ENCODE results near the gene LYPD6B. TPM values are rescaled to one million over a fixed set of nuclear protein-coding genes. Genes with fewer than 3 reads are reported as not detected.
"Not testable (repeated sequence)": the region's sequence is repeated elsewhere in the genome, so short reads cannot be mapped to it uniquely, and the experiment has no call there.

LYPD6B gene
- total and polyA plus RNA-seq, 10 of the 15 experiments (the other 5 are each of a cell fraction or from before 2014, with no cell fraction given), result 1.0 to 6.6 (median 4.0) TPM

DNA sequence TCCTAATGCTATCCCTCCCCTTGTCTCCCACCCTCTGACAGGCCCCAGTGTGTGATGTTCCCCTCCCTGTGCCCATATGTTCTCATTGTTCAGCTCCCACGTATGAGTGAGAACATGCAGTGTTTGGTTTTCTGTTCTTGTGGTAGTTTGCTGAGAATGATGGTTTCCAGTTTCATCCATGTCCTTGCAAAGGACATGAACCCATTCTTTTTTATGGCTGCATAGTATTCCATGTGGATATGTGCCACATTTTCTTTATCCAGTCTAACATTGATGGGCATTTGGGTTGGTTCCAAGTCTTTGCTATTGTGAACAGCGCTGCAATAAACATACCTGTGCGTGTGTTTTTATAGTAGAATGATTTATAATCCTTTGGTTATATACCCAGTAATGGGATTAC is 212.9 kb downstream of the LYPD6B start:
- 25% methylated on average over 3 of the region's 3 CpGs for WGBS (ENCODE audit: insufficient coverage, insufficient replicate concordance, low lambda C conversion rate, missing lambda C conversion rate)
- H3K9ac ChIP-seq (ENCODE audit: control insufficient read depth, insufficient read depth, low read length); H2AFZ ChIP-seq (ENCODE audit: control insufficient read depth, low read depth, low read length); ATAC-seq; POLR2A ChIA-PET; FAIRE-seq; H3K79me2 ChIP-seq (ENCODE audit: control insufficient read depth, insufficient read depth, low read length); H3K4me3 ChIP-seq; H4K20me1 ChIP-seq (ENCODE audit: control insufficient read depth, insufficient read depth); BruUV-seq (replicated peaks); CTCF ChIA-PET; in situ Hi-C loops (cut with MboI); H3K27ac ChIP-seq (ENCODE audit: control insufficient read depth, insufficient read depth); SMC1A ChIA-PET (ENCODE audit: uncharacterized antibody, unreplicated experiment); H3K36me3 ChIP-seq (ENCODE audit: control insufficient read depth in 2 of 2, insufficient read depth in 2 of 2, low read length in 1 of 2); H3K27me3 ChIP-seq (replicated peaks in 1 of 2; ENCODE audit: control insufficient read depth in 2 of 2, insufficient read depth in 2 of 2, low read length in 1 of 2); H3K9me3 ChIP-seq (replicated peaks; ENCODE audit: control insufficient read depth, insufficient read depth, low read length); intact Hi-C loops (cut with micrococcal nuclease; ENCODE audit: unreplicated experiment); H3K4me2 ChIP-seq (ENCODE audit: control insufficient read depth, insufficient read depth); H3K4me1 ChIP-seq (ENCODE audit: control insufficient read depth, insufficient read depth, low read length); RAD21 ChIA-PET (ENCODE audit: unreplicated experiment); DNase-seq (ENCODE audit: low read depth, low spot score): not testable (repeated sequence)

DNA sequence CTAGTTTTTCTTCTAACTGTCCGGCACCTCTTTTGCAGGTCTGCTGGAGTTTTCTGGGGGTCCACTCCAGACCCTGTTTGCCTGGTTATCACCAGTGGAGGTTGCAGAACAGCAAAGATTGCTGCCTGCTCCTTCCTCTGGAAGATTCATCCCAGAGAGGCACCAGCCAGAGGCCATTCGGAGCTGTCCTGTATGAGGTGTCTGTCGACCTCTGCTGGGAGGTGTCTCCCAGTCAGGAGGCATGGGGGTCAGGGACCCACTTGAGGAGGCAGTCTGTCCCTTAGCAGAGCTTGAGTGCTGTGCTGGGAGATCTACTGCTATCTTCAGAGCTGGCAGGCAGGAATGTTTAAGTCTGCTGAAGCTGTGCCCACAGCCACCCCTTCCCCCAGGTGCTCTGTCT is 218.4 kb downstream of the LYPD6B start:
- RAD21 ChIA-PET (ENCODE audit: unreplicated experiment); CTCF ChIA-PET; BruUV-seq (replicated peaks); H3K9ac ChIP-seq (ENCODE audit: control insufficient read depth, insufficient read depth, low read length); H3K79me2 ChIP-seq (ENCODE audit: control insufficient read depth, insufficient read depth, low read length); H3K4me3 ChIP-seq; H3K27ac ChIP-seq (ENCODE audit: control insufficient read depth, insufficient read depth); H3K4me2 ChIP-seq (ENCODE audit: control insufficient read depth, insufficient read depth); FAIRE-seq; POLR2A ChIA-PET; in situ Hi-C loops (cut with MboI); ATAC-seq; DNase-seq (ENCODE audit: low read depth, low spot score); H3K27me3 ChIP-seq (replicated peaks in 1 of 2; ENCODE audit: control insufficient read depth in 2 of 2, insufficient read depth in 2 of 2, low read length in 1 of 2); intact Hi-C loops (cut with micrococcal nuclease; ENCODE audit: unreplicated experiment); H4K20me1 ChIP-seq (ENCODE audit: control insufficient read depth, insufficient read depth); H2AFZ ChIP-seq (ENCODE audit: control insufficient read depth, low read depth, low read length); H3K36me3 ChIP-seq (ENCODE audit: control insufficient read depth in 2 of 2, insufficient read depth in 2 of 2, low read length in 1 of 2); H3K4me1 ChIP-seq (ENCODE audit: control insufficient read depth, insufficient read depth, low read length); H3K9me3 ChIP-seq (replicated peaks; ENCODE audit: control insufficient read depth, insufficient read depth, low read length): not testable (repeated sequence)
- SMC1A ChIA-PET (ENCODE audit: uncharacterized antibody, unreplicated experiment), result interaction anchor here (1.0 kb wide), 1 partner anchor 10 kb away, joined by 3 read pairs; no protein-coding TSS in a partner anchor
- WGBS (ENCODE audit: insufficient coverage, insufficient replicate concordance, low lambda C conversion rate, missing lambda C conversion rate), result 52% methylated on average over 3 of the region's 3 CpGs

DNA sequence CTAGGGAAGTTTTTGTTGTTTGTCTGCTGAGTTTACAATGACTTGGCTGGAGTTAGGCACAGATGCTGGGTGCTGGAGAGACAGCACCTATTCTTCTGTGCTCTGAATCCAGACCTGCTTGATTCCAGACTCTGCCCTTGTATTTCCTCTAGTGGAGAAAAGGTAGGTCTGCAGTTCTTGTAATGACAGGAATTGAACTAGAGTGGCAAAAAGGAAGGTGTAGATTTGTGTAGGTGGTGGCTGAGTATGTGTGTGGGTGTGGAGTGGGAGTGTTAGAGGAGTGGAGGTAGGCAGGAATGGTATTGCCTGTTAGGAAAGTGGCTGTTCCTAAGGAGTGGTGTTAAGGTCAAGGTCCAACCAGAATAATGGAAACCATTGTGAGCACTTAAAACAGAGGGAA is 220.0 kb downstream of the LYPD6B start:
- in situ Hi-C loops (cut with MboI) (no loop called here), intact Hi-C loops (cut with micrococcal nuclease; ENCODE audit: unreplicated experiment) (no loop called here)
- BruUV-seq (replicated peaks), result no TSS peak
- H3K27ac ChIP-seq (ENCODE audit: control insufficient read depth, insufficient read depth), result no peak overlapping the region
- no peak overlapping the region for H2AFZ ChIP-seq (ENCODE audit: control insufficient read depth, low read depth, low read length)
- no peaks in the 10 kb centered on the region for H3K79me2 ChIP-seq (ENCODE audit: control insufficient read depth, insufficient read depth, low read length)
- ATAC-seq (no peak), FAIRE-seq (no peak), DNase-seq (ENCODE audit: low read depth, low spot score) (no peak)
- H4K20me1 ChIP-seq (ENCODE audit: control insufficient read depth, insufficient read depth), result no peaks in the 10 kb centered on the region
- RAD21 ChIA-PET (ENCODE audit: unreplicated experiment), result no interaction called here
- TF ChIP-seq NFXL1 (IDR thresholded peaks at IDR 0.05; ENCODE audit: borderline replicate concordance) (no peak), MTA2 (IDR thresholded peaks at IDR 0.05; ENCODE audit: low read depth) (no peak), ASH2L (IDR thresholded peaks at IDR 0.05; ENCODE audit: borderline replicate concordance, low read depth) (no peak)
- TF ChIP-seq, protein P1, sequence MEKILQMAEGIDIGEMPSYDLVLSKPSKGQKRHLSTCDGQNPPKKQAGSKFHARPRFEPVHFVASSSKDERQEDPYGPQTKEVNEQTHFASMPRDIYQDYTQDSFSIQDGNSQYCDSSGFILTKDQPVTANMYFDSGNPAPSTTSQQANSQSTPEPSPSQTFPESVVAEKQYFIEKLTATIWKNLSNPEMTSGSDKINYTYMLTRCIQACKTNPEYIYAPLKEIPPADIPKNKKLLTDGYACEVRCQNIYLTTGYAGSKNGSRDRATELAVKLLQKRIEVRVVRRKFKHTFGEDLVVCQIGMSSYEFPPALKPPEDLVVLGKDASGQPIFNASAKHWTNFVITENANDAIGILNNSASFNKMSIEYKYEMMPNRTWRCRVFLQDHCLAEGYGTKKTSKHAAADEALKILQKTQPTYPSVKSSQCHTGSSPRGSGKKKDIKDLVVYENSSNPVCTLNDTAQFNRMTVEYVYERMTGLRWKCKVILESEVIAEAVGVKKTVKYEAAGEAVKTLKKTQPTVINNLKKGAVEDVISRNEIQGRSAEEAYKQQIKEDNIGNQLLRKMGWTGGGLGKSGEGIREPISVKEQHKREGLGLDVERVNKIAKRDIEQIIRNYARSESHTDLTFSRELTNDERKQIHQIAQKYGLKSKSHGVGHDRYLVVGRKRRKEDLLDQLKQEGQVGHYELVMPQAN (conservative IDR thresholded peaks at IDR 0.05), result no peak
- SMC1A ChIA-PET (ENCODE audit: uncharacterized antibody, unreplicated experiment), result no interaction called here
- POLR2A ChIA-PET, result no interaction called here
- no peak overlapping the region for H3K4me3 ChIP-seq
- CTCF ChIA-PET, result no interaction called here
- no peaks in the 10 kb centered on the region for H3K27me3 ChIP-seq (replicated peaks in 1 of 2; ENCODE audit: control insufficient read depth in 2 of 2, insufficient read depth in 2 of 2, low read length in 1 of 2)
- no peak overlapping the region for H3K4me2 ChIP-seq (ENCODE audit: control insufficient read depth, insufficient read depth)
- H3K9ac ChIP-seq (ENCODE audit: control insufficient read depth, insufficient read depth, low read length), result no peak overlapping the region
- H3K4me1 ChIP-seq (ENCODE audit: control insufficient read depth, insufficient read depth, low read length), result no peaks in the 10 kb centered on the region
- H3K36me3 ChIP-seq (ENCODE audit: control insufficient read depth in 2 of 2, insufficient read depth in 2 of 2, low read length in 1 of 2), result no peaks in the 10 kb centered on the region
- H3K9me3 ChIP-seq (replicated peaks; ENCODE audit: control insufficient read depth, insufficient read depth, low read length), result no peaks in the 10 kb centered on the region; the same call in 2 of the 3 replicates
